ENCODE data around the gene GRIA4. TPM values are rescaled to one million over a fixed set of nuclear protein-coding genes. Genes with fewer than 3 reads are reported as not detected.

The GRIA4 gene
- total RNA-seq, 1 donor from 2014 or later: 8.7 TPM

- no peaks in the 10 kb centered on the region for H3K36me3 Mint-ChIP-seq (ENCODE audit: low read depth, unreplicated experiment)
- no peaks in the 10 kb centered on the region for H3K9me3 Mint-ChIP-seq (ENCODE audit: unreplicated experiment)
- H3K4me1 Mint-ChIP-seq (ENCODE audit: unreplicated experiment): no peaks in the 10 kb centered on the region
These were observed 313.9 kb downstream of the GRIA4 start for GRCh38 chr11:105923807-105924206.

GRCh38 chr11:105929084-105929955 is 319.4 kb downstream of the GRIA4 start:
- no peak for DNase-seq (ENCODE audit: low spot score)
- Mint-ChIP-seq H3K9me3 (ENCODE audit: unreplicated experiment) (no peaks in the 10 kb centered on the region), H3K27me3 (ENCODE audit: unreplicated experiment) (no peaks in the 10 kb centered on the region), H3K4me3 (ENCODE audit: unreplicated experiment) (no peak overlapping the region), H3K36me3 (ENCODE audit: low read depth, unreplicated experiment) (no peaks in the 10 kb centered on the region), H3K4me1 (ENCODE audit: unreplicated experiment) (no peaks in the 10 kb centered on the region), H3K27ac (ENCODE audit: unreplicated experiment) (no peak overlapping the region)
- no peak for TF ChIP-seq CTCF (IDR thresholded peaks at IDR 0.05; ENCODE audit: unreplicated experiment)

More at GRCh38 chr11:105923807-105924206, 313.9 kb downstream of the GRIA4 start:
- no peak for DNase-seq (ENCODE audit: low spot score)
- Mint-ChIP-seq H3K4me3 (ENCODE audit: unreplicated experiment) (no peak overlapping the region), H3K27me3 (ENCODE audit: unreplicated experiment) (no peaks in the 10 kb centered on the region), H3K27ac (ENCODE audit: unreplicated experiment) (no peak overlapping the region)
- no peak for TF ChIP-seq CTCF (IDR thresholded peaks at IDR 0.05; ENCODE audit: unreplicated experiment)

GRCh38 chr11:105933695-105934094 is 323.8 kb downstream of the GRIA4 start:
- Mint-ChIP-seq H3K27me3 (ENCODE audit: unreplicated experiment) (no peaks in the 10 kb centered on the region), H3K27ac (ENCODE audit: unreplicated experiment) (no peak overlapping the region), H3K36me3 (ENCODE audit: low read depth, unreplicated experiment) (no peaks in the 10 kb centered on the region), H3K9me3 (ENCODE audit: unreplicated experiment) (no peaks in the 10 kb centered on the region), H3K4me3 (ENCODE audit: unreplicated experiment) (no peak overlapping the region), H3K4me1 (ENCODE audit: unreplicated experiment) (peaks cover 24% of the 10 kb centered on the region)
- DNase-seq (ENCODE audit: low spot score): no peak
- no peak for TF ChIP-seq CTCF (IDR thresholded peaks at IDR 0.05; ENCODE audit: unreplicated experiment)

GRCh38 chr11:105935791-105936190 is 325.9 kb downstream of the GRIA4 start:
- no peak for DNase-seq (ENCODE audit: low spot score)
- peak overlapping the region; percentile 3 for H3K27ac Mint-ChIP-seq (ENCODE audit: unreplicated experiment)
- H3K4me1 Mint-ChIP-seq (ENCODE audit: unreplicated experiment): peaks cover 29% of the 10 kb centered on the region
- no peaks in the 10 kb centered on the region for H3K9me3 Mint-ChIP-seq (ENCODE audit: unreplicated experiment)
- no peak overlapping the region for H3K4me3 Mint-ChIP-seq (ENCODE audit: unreplicated experiment)
- H3K36me3 Mint-ChIP-seq (ENCODE audit: low read depth, unreplicated experiment): no peaks in the 10 kb centered on the region
- H3K27me3 Mint-ChIP-seq (ENCODE audit: unreplicated experiment): no peaks in the 10 kb centered on the region
- no peak for TF ChIP-seq CTCF (IDR thresholded peaks at IDR 0.05; ENCODE audit: unreplicated experiment)

GRCh38 chr11:105937331-105937730 is 327.5 kb downstream of the GRIA4 start:
- no peaks in the 10 kb centered on the region for H3K36me3 Mint-ChIP-seq (ENCODE audit: low read depth, unreplicated experiment)
- peaks cover 32% of the 10 kb centered on the region for H3K4me1 Mint-ChIP-seq (ENCODE audit: unreplicated experiment)
- no peak overlapping the region for H3K27ac Mint-ChIP-seq (ENCODE audit: unreplicated experiment)
- no peaks in the 10 kb centered on the region for H3K27me3 Mint-ChIP-seq (ENCODE audit: unreplicated experiment)
- no peak for DNase-seq (ENCODE audit: low spot score)
- no peak for TF ChIP-seq CTCF (IDR thresholded peaks at IDR 0.05; ENCODE audit: unreplicated experiment)
- no peaks in the 10 kb centered on the region for H3K9me3 Mint-ChIP-seq (ENCODE audit: unreplicated experiment)
- H3K4me3 Mint-ChIP-seq (ENCODE audit: unreplicated experiment): no peak overlapping the region
